T-helper 1 cell treated with Interleukin-12 subunit alpha and Interleukin-12 subunit beta and Interleukin-4 antibody, amounts not matched to agents 30 ng/mL and 1 ng/mL, for 36 hours (primary cell): Measurements from ENCODE around the gene REV3L. TPM values are rescaled to one million over a fixed set of nuclear protein-coding genes. Genes with fewer than 3 reads are reported as not detected.

Experiments
- intact Hi-C: fragments of 100-400 bp; cut with micrococcal nuclease; formaldehyde crosslinking; loops from one replicate; pipeline ENCODE4 v1.15.1; 2024
- total RNA-seq: library from RNA; stranded (reverse); gene quantifications from 2 replicates; pipeline ENCODE4 v1.2.3, GENCODE V29; 2022

Gene REV3L
- total RNA-seq, 1 donor from 2014 or later, result 16.7 TPM

- intact Hi-C loops, result no loop called here
Observed at GRCh38 chr6:111382476-111383294, 100.3 kb downstream of the REV3L start.

DNA sequence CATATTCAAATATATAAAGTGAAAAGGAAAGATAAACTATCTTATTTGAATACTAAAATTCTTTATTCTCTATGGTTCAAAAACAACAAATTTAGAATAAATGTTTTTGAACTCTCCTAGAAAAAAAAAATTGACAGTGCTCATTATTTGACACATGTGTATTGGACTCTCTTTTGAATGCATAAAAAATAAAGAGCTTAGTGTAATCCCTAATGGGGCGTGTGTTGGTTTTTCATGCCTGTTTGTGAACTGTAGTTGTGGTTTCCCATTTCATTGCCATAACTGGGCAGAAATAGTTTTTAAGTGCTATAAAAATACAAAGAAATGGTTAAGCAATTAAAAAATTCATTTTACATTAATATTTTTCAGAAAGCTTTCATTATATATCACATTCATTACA is 101.3 kb downstream of the REV3L start:
- intact Hi-C loops, result no loop called here

DNA sequence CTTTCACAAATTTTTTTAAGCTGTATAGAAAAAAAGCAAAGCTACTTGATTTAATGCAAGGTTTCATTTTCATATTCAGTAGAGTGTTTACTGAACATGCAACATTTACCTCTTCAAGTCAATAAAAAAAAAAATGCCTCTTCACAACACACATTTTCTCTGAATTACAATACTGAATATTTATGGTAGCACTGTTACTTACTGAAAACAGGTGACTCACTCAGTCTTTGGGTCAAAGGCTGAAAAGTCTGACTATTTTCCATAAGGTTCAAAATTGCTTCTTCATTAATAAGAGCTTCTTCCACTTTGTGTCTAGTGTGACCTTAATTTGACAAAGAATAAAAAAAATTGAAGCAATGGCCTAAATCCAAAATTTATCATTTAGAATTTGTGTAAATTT is 101.9 kb downstream of the REV3L start:
- intact Hi-C loops, result no loop called here

- intact Hi-C loops, result no loop called here
Observed at GRCh38 chr6:111379831-111380230, 103.2 kb downstream of the REV3L start.

DNA sequence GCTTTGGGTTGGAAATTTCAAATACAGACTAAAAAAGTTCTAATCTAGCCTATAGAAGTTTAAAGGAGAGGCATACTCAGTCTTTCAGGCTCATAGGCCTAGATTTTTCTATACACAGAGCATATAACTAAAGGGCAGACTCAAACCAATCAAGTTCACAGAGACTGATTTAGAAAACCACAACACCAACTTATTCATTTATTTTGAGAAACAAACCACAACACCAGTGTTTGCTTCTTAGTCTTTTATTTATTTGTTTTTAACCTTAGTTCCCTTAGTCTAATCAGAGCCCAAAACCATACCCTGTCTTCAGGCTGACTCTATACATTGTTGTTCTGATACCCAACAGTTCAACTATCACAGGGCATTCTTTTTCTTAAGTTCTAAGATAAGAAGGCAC is 103.7 kb downstream of the REV3L start:
- intact Hi-C loops, result no loop called here

GRCh38 chr6:111377558-111378120 is 105.4 kb downstream of the REV3L start:
- intact Hi-C loops, result no loop called here

DNA sequence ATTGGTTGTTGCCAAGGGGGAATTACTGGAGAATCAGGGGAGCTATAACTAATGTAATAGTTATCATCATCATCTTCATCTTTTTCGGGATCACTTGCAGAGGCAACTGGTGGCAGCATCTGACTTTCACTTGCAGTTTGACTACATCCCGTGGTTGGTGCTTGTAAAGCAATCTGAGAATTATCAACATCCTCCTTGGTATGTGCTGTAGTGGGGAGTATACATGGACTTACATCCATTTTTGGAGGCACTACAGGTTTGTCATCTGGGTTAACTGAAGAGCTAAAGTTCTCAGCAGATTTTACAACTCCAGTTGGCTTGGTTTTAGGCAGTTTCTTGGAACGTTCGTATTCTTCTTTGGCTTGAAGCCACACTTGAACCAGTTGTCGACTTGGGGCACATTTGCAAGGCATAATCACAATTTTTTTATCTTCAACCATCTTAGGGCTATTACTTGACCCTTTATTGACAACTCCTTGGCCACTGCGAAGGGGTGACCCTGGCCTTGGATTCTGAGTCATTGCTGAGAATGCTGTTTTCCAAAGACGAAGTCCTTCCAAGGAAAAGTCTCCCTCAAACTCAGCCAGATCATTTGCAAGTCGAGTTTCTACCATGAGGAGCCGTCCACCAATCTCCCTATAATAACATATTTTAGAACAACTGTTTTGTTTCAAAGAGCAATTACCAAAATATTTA is 115.5 kb downstream of the REV3L start:
- intact Hi-C loops, result loop anchor here (1.0 kb wide), 1 partner anchor 275 kb away; no protein-coding TSS in a partner anchor

- intact Hi-C loops, result loop anchor here (2.0 kb wide), 1 partner anchor 117 kb away; no protein-coding TSS in a partner anchor
Observed at GRCh38 chr6:111361648-111362047, 121.4 kb downstream of the REV3L start.

GRCh38 chr6:111358454-111358853 is 124.6 kb downstream of the REV3L start:
- intact Hi-C loops, result no loop called here

- intact Hi-C loops, result no loop called here
Observed at GRCh38 chr6:111357705-111358104, 125.3 kb downstream of the REV3L start.

- intact Hi-C loops, result no loop called here
Observed at GRCh38 chr6:111356551-111356950, 126.5 kb downstream of the REV3L start.

- intact Hi-C loops, result no loop called here
Observed at GRCh38 chr6:111354758-111355555, 128.1 kb downstream of the REV3L start.

- intact Hi-C loops, result no loop called here
Observed at GRCh38 chr6:111353912-111354462, 129.0 kb downstream of the REV3L start.

- intact Hi-C loops, result no loop called here
Observed at GRCh38 chr6:111347589-111347988, 135.4 kb downstream of the REV3L start.

DNA sequence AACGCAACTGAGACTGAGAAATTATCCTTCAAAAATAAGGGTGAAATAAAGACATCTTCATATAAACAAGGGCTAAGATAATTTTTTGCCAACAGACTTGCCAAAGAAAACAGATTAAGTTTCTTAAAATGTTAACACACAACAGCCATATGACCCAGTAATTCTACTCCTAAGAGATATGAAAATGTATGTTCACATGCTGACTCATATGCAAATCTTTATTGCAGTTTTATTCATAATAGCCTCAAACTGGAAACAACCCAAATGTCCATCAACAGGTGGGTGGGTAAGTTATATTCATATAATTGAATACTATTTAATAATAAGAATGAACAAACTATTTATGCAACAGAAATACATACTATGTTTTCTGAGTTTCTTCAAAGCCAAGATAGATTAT is 140.1 kb downstream of the REV3L start:
- intact Hi-C loops, result no loop called here

GRCh38 chr6:111339294-111339693 is 143.7 kb downstream of the REV3L start:
- intact Hi-C loops, result loop anchor here (1.0 to 10.0 kb wide), 3 partner anchors 68 to 136 kb away; a partner anchor contains a TSS

- intact Hi-C loops, result loop anchor here (1.0 to 10.0 kb wide), 3 partner anchors 68 to 136 kb away; a partner anchor contains a TSS
Observed at GRCh38 chr6:111338843-111339242, 144.2 kb downstream of the REV3L start.

DNA sequence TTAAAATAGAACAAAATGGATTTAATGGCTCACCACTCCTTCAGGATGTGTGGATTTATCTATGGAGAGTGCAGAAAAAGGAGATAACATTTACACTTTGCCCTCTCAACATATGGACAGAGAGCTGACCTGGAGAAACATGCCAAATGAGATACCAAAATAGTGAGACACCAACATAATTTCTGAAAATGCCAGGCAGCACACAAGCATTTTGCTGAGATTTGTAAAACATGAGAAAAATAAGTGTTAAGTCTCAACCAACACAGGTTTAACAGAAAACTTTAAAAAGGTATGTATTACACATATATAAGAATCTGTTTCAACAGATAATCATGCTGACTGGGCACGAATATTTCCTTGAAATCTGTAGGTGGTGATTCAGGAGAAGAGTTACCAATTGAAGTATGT is 145.2 kb downstream of the REV3L start:
- intact Hi-C loops, result loop anchor here (2.0 to 10.0 kb wide), 2 partner anchors 69 to 137 kb away; no protein-coding TSS in a partner anchor

- intact Hi-C loops, result loop anchor here (10.0 kb wide), 1 partner anchor 145 kb away; no protein-coding TSS in a partner anchor
Observed at GRCh38 chr6:111329882-111330633, 153.0 kb downstream of the REV3L start.

DNA sequence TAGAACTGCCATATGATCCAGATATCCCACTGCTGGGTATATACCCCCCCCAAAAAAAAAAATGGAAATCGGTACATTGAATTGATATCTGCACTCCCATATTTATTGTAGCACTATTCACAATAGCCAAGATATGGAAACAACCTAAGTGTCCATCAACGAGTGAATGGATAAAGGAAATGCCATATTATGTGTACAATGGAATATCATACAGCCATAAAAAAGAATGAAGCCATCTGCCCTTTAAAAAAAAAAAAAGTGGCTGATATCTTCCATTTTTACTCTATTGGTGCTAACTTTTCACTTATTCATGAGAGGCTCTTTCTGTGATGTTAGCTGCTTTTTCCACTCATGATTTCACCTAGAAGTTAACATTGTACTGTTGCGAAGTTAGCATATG is 156.5 kb downstream of the REV3L start:
- intact Hi-C loops, result no loop called here
